ENCODE data around the gene MED17.

MED17 gene

DNA sequence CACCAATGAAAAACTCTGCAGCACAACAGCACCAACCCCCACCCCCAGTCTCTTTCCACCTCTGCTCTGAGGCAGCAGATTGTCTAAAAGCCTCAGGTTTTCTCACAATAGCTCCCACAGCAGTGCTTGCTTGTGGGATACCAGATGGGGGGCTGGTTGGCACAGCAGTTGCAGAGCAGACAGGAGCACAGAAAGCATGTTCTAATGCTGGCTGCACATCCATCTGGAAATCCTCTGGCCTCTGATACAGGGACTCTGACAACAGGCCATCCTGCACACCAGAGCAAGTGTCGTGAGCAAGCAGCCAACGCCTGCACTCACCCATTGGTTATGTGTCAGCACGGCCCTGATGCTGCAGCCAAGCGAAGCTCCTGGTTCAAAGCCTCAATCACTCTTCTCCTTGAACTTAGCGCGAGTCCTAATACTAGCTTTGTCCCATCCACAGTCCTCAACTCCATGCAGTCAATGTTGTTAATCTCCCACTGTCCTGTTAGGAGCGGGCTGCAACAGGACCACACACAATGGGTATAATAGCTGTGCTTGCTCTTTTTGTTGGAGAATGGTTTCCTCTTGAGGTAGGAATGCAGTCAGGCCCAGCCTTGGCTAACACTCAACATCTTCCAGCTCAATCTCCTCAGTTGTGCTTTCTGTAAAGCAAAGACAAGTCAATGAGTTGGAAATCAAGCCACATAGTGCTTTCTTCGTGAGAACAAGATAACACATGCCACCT, 36.0 kb downstream of the MED17 start:
- H3K4me3 ChIP-seq (ENCODE audit: low read depth in 1 of 2, low read length in 2 of 2): no peak overlapping the region
- H3K36me3 ChIP-seq (ENCODE audit: control insufficient read depth in 1 of 2, insufficient read depth in 2 of 2, low read length in 2 of 2): peaks cover 0 to 8% of the 10 kb centered on the region in 2 donors
- no peaks in the 10 kb centered on the region for H3K9me3 ChIP-seq (ENCODE audit: control insufficient read depth in 1 of 2, low read length in 2 of 2)
- H3K4me1 ChIP-seq (ENCODE audit: control insufficient read depth in 1 of 2, insufficient read depth in 2 of 2, low read length in 2 of 2): peaks cover 0 to 10% of the 10 kb centered on the region in 2 donors
- H3K27me3 ChIP-seq (ENCODE audit: low read depth, low read length): no peaks in the 10 kb centered on the region
- H3K27ac ChIP-seq (ENCODE audit: low read length): no peak overlapping the region

DNA sequence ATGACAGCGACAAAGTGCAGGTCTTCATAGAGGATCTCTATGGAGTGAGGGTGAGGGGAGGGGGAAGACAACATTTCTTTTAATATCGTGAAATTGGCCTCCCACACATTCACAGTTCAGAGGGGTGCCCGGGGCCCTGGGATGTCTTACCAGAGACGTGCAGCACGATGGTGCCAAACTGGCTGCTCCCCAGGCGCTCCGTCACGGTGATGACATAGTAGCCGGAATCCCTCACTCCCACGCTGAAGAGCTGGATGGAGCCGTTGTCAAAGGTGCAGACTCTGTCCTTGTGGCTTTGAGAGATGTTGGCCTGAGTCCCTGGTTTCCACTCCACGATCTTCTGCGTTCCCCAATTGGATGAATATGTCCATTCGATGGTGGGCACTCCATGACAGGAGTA, 36.8 kb downstream of the MED17 start:
- Histone ChIP-seq H3K27ac (ENCODE audit: low read length) (no peak overlapping the region), H3K27me3 (ENCODE audit: low read depth, low read length) (no peaks in the 10 kb centered on the region), H3K4me1 (ENCODE audit: control insufficient read depth in 1 of 2, insufficient read depth in 2 of 2, low read length in 2 of 2) (peaks cover 0 to 10% of the 10 kb centered on the region in 2 donors), H3K9me3 (ENCODE audit: control insufficient read depth in 1 of 2, low read length in 2 of 2) (no peaks in the 10 kb centered on the region), H3K36me3 (ENCODE audit: control insufficient read depth in 1 of 2, insufficient read depth in 2 of 2, low read length in 2 of 2) (peaks cover 0 to 2% of the 10 kb centered on the region in 2 donors), H3K4me3 (ENCODE audit: low read depth in 1 of 2, low read length in 2 of 2) (no peak overlapping the region)

- no peaks in the 10 kb centered on the region for H3K36me3 ChIP-seq (ENCODE audit: control insufficient read depth in 1 of 2, insufficient read depth in 2 of 2, low read length in 2 of 2)
- H3K27me3 ChIP-seq (ENCODE audit: low read depth, low read length): no peaks in the 10 kb centered on the region
- no peak overlapping the region for H3K27ac ChIP-seq (ENCODE audit: low read length)
- no peak overlapping the region for H3K4me3 ChIP-seq (ENCODE audit: low read depth in 1 of 2, low read length in 2 of 2)
- peaks cover 0 to 10% of the 10 kb centered on the region in 2 donors for H3K4me1 ChIP-seq (ENCODE audit: control insufficient read depth in 1 of 2, insufficient read depth in 2 of 2, low read length in 2 of 2)
- H3K9me3 ChIP-seq (ENCODE audit: control insufficient read depth in 1 of 2, low read length in 2 of 2): no peaks in the 10 kb centered on the region
Observed at GRCh38 chr11:93821617-93822016, 37.5 kb downstream of the MED17 start.

- H3K27me3 ChIP-seq (ENCODE audit: low read depth, low read length): no peaks in the 10 kb centered on the region
- peaks cover 0 to 9% of the 10 kb centered on the region in 2 donors for H3K4me1 ChIP-seq (ENCODE audit: control insufficient read depth in 1 of 2, insufficient read depth in 2 of 2, low read length in 2 of 2)
- H3K9me3 ChIP-seq (ENCODE audit: control insufficient read depth in 1 of 2, low read length in 2 of 2): no peaks in the 10 kb centered on the region
- no peak overlapping the region for H3K4me3 ChIP-seq (ENCODE audit: low read depth in 1 of 2, low read length in 2 of 2)
- no peaks in the 10 kb centered on the region for H3K36me3 ChIP-seq (ENCODE audit: control insufficient read depth in 1 of 2, insufficient read depth in 2 of 2, low read length in 2 of 2)
- H3K27ac ChIP-seq (ENCODE audit: low read length): no peak overlapping the region
Observed at GRCh38 chr11:93822359-93822758, 38.3 kb downstream of the MED17 start.

- no peaks in the 10 kb centered on the region for H3K36me3 ChIP-seq (ENCODE audit: control insufficient read depth in 1 of 2, insufficient read depth in 2 of 2, low read length in 2 of 2)
- H3K27ac ChIP-seq (ENCODE audit: low read length): no peak overlapping the region
- peaks cover 0 to under 1% of the 10 kb centered on the region in 2 donors for H3K4me1 ChIP-seq (ENCODE audit: control insufficient read depth in 1 of 2, insufficient read depth in 2 of 2, low read length in 2 of 2)
- no peaks in the 10 kb centered on the region for H3K27me3 ChIP-seq (ENCODE audit: low read depth, low read length)
- H3K9me3 ChIP-seq (ENCODE audit: control insufficient read depth in 1 of 2, low read length in 2 of 2): no peaks in the 10 kb centered on the region
- H3K4me3 ChIP-seq (ENCODE audit: low read depth in 1 of 2, low read length in 2 of 2): no peak overlapping the region
Observed at GRCh38 chr11:93823210-93823609, 39.1 kb downstream of the MED17 start.

GRCh38 chr11:93827363-93827762, 43.3 kb downstream of the MED17 start:
- H3K27me3 ChIP-seq (ENCODE audit: low read depth, low read length): no peaks in the 10 kb centered on the region
- no peaks in the 10 kb centered on the region for H3K9me3 ChIP-seq (ENCODE audit: control insufficient read depth in 1 of 2, low read length in 2 of 2)
- no peaks in the 10 kb centered on the region for H3K4me1 ChIP-seq (ENCODE audit: control insufficient read depth in 1 of 2, insufficient read depth in 2 of 2, low read length in 2 of 2)
- H3K27ac ChIP-seq (ENCODE audit: low read length): no peak overlapping the region
- no peaks in the 10 kb centered on the region for H3K36me3 ChIP-seq (ENCODE audit: control insufficient read depth in 1 of 2, insufficient read depth in 2 of 2, low read length in 2 of 2)
- H3K4me3 ChIP-seq (ENCODE audit: low read depth in 1 of 2, low read length in 2 of 2): no peak overlapping the region

- Histone ChIP-seq H3K36me3 (ENCODE audit: control insufficient read depth in 1 of 2, insufficient read depth in 2 of 2, low read length in 2 of 2) (no peaks in the 10 kb centered on the region), H3K27me3 (ENCODE audit: low read depth, low read length) (no peaks in the 10 kb centered on the region), H3K9me3 (ENCODE audit: control insufficient read depth in 1 of 2, low read length in 2 of 2) (no peaks in the 10 kb centered on the region), H3K4me1 (ENCODE audit: control insufficient read depth in 1 of 2, insufficient read depth in 2 of 2, low read length in 2 of 2) (no peaks in the 10 kb centered on the region), H3K27ac (ENCODE audit: low read length) (no peak overlapping the region), H3K4me3 (ENCODE audit: low read depth in 1 of 2, low read length in 2 of 2) (no peak overlapping the region)
Observed at GRCh38 chr11:93829598-93829997, 45.5 kb downstream of the MED17 start.

DNA sequence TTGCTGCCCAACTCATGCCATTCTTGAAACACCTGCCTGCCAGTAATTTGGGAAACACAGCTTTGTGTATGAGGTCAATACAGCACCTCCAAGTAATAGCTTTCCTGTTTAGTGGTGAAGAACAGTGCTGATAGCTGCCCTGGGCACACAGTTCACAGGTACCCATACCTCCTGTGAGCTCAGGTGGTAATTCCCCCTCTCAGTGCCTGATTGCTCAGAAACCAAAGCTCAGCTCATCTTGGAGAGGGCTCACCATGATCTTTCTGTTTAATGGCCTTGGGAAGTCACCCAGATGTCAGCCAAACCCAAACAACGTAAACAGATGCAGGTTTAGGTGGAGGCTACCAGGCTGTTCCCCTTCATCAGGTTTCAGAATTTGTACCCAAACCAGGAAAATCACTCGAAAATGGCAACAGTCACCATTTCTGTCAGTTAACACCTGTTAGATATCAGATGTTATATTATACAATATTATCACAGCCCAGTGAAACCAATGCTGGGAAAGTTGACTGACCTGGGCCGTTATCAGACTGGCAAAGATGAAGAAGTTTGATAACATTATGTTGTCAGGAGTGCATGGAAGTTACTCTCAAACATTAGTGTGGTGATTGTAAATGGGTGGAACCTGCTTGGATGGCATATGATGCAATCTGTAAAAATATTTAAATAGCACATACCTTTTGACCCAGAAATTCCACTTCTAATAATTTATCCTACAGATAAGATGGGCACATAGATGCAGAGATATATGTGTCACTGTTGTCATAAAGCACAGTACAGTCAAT, 47.5 kb downstream of the MED17 start:
- no peak overlapping the region for H3K27ac ChIP-seq (ENCODE audit: low read length)

GRCh38 chr11:93832780-93833179, 48.7 kb downstream of the MED17 start:
- H3K36me3 ChIP-seq (ENCODE audit: control insufficient read depth in 1 of 2, insufficient read depth in 2 of 2, low read length in 2 of 2): no peaks in the 10 kb centered on the region
- H3K4me1 ChIP-seq (ENCODE audit: control insufficient read depth in 1 of 2, insufficient read depth in 2 of 2, low read length in 2 of 2): no peaks in the 10 kb centered on the region
- H3K4me3 ChIP-seq (ENCODE audit: low read depth in 1 of 2, low read length in 2 of 2): no peak overlapping the region
- H3K9me3 ChIP-seq (ENCODE audit: control insufficient read depth in 1 of 2, low read length in 2 of 2): no peaks in the 10 kb centered on the region
- H3K27me3 ChIP-seq (ENCODE audit: low read depth, low read length): no peaks in the 10 kb centered on the region
- H3K27ac ChIP-seq (ENCODE audit: low read length): no peak overlapping the region

More for the DNA sequence above, 47.5 kb downstream of the MED17 start:
- Histone ChIP-seq H3K36me3 (ENCODE audit: control insufficient read depth in 1 of 2, insufficient read depth in 2 of 2, low read length in 2 of 2) (no peaks in the 10 kb centered on the region), H3K9me3 (ENCODE audit: control insufficient read depth in 1 of 2, low read length in 2 of 2) (no peaks in the 10 kb centered on the region), H3K4me3 (ENCODE audit: low read depth in 1 of 2, low read length in 2 of 2) (no peak overlapping the region), H3K4me1 (ENCODE audit: control insufficient read depth in 1 of 2, insufficient read depth in 2 of 2, low read length in 2 of 2) (no peaks in the 10 kb centered on the region), H3K27me3 (ENCODE audit: low read depth, low read length) (no peaks in the 10 kb centered on the region)

- Histone ChIP-seq H3K36me3 (ENCODE audit: control insufficient read depth in 1 of 2, insufficient read depth in 2 of 2, low read length in 2 of 2) (no peaks in the 10 kb centered on the region), H3K27ac (ENCODE audit: low read length) (no peak overlapping the region), H3K9me3 (ENCODE audit: control insufficient read depth in 1 of 2, low read length in 2 of 2) (no peaks in the 10 kb centered on the region), H3K27me3 (ENCODE audit: low read depth, low read length) (no peaks in the 10 kb centered on the region), H3K4me3 (ENCODE audit: low read depth in 1 of 2, low read length in 2 of 2) (no peak overlapping the region), H3K4me1 (ENCODE audit: control insufficient read depth in 1 of 2, insufficient read depth in 2 of 2, low read length in 2 of 2) (no peaks in the 10 kb centered on the region)
Observed at GRCh38 chr11:93838967-93839366, 54.9 kb downstream of the MED17 start.

GRCh38 chr11:93840180-93840579, 56.1 kb downstream of the MED17 start:
- Histone ChIP-seq H3K9me3 (ENCODE audit: control insufficient read depth in 1 of 2, low read length in 2 of 2) (no peaks in the 10 kb centered on the region), H3K4me1 (ENCODE audit: control insufficient read depth in 1 of 2, insufficient read depth in 2 of 2, low read length in 2 of 2) (no peaks in the 10 kb centered on the region), H3K27me3 (ENCODE audit: low read depth, low read length) (no peaks in the 10 kb centered on the region), H3K27ac (ENCODE audit: low read length) (no peak overlapping the region), H3K36me3 (ENCODE audit: control insufficient read depth in 1 of 2, insufficient read depth in 2 of 2, low read length in 2 of 2) (no peaks in the 10 kb centered on the region), H3K4me3 (ENCODE audit: low read depth in 1 of 2, low read length in 2 of 2) (no peak overlapping the region)

Data from muscle layer of duodenum (tissue), 2 donors.